ENCODE measurements around the gene SRP54. TPM values are rescaled to one million over a fixed set of nuclear protein-coding genes. Genes with fewer than 3 reads are reported as not detected.

The SRP54 gene
- total and polyA plus RNA-seq, 2 of the 8 experiments (the other 6 are each of a cell fraction or from before 2014, with no cell fraction given), result 19.7 to 60.0 TPM

- no peak for TF ChIP-seq CBX8 (IDR thresholded peaks at IDR 0.05; ENCODE audit: borderline replicate concordance, low read depth, low read length)
- no peak for TF ChIP-seq JUN (IDR thresholded peaks at IDR 0.05; ENCODE audit: low read depth, low read length)
Observed at GRCh38 chr14:34935488-34935887, 47.3 kb upstream of the SRP54 start (continued).

Data from H1 (cell line).